PC-9 (cell line): ENCODE measurements around the gene ARL3.

Experiments used
- CTCF ChIP-seq: fragments of 200-600 bp; sonication (generic); conservative IDR thresholded peaks from 2 replicates; pipeline ENCODE4 v1.6.1; 2017; ENCODE audit warnings: mixed run types, antibody characterized with exemption, mild to moderate bottlenecking, moderate library complexity
- EZH2 ChIP-seq: fragments of 200-600 bp; sonication (generic); IDR thresholded peaks from 2 replicates; pipeline ENCODE4 v1.8.0; 2017; ENCODE audit warnings: antibody characterized with exemption, low read depth

DNA sequence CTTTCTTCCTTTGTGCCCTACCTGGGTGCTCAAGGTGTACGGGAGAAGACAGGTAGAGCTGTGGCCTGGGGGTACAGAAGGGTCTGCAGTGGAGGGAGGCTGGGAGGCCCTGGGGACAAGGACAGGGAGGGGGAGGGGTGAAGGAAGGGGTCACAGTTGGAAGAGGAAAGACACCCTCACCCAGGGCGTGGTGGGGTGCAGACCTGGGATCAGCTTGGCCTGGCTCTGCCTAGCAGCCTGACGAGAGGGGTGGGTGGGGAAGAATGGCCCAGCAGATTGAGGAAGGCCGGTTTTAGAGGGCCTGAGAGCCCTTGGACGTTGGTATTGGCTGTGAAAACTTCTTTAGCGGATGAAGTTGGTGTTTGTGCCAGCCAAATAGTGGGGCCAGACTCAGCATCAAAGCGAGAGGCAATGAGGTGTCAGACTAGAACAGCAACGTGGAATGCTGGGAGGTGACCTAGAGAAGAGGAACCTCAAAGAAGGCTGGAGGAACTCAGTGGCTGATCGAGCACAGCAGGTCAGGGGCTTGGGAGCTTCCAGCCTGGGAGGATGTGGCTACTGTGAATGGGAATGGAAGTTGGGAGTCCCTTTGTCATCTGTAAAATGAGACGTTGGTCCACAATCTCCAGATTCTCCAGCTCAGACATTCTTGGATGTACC lies 88.0 kb downstream of the ARL3 start:
- TF ChIP-seq CTCF (no peak), EZH2 (no peak)
